ENCODE results near the gene DDR2.
"Not testable (repeated sequence)": the region's sequence is repeated elsewhere in the genome, so short reads cannot be mapped to it uniquely, and the experiment has no call there.

Gene DDR2

DNA sequence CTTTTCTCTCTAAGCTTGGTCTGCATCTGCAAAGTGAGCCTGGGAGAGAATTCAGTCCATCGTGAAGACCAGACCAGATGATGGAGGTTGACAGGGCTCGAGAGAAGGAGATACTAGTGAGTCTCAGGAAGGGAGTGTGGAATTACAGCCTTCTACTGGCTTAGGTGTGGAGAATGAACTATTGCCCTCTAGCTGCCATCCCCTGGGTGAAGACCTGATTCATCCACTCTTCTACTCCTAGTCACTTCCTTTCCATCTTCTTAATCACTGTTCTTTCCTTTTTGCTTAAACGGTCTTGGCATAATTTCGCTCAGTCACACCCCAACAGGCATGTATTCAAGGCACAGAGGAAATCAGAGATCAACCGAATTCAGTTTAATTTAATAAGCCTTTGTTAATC is 124.3 kb downstream of the DDR2 start:
- Histone ChIP-seq H3K27ac (ENCODE audit: low read length) (no peak overlapping the region), H3K36me3 (ENCODE audit: insufficient read depth, low read depth, low read length) (no peaks in the 10 kb centered on the region), H3K4me3 (ENCODE audit: low read length) (no peak overlapping the region), H3K9me3 (ENCODE audit: insufficient read depth, low read depth, low read length) (no peaks in the 10 kb centered on the region), H3K4me1 (ENCODE audit: insufficient read depth, low read length) (no peaks in the 10 kb centered on the region; the same call in 1 of the 2 replicates), H3K27me3 (ENCODE audit: insufficient read depth, low read length) (no peaks in the 10 kb centered on the region), H3K9ac (ENCODE audit: low read depth, low read length) (no peak overlapping the region)

DNA sequence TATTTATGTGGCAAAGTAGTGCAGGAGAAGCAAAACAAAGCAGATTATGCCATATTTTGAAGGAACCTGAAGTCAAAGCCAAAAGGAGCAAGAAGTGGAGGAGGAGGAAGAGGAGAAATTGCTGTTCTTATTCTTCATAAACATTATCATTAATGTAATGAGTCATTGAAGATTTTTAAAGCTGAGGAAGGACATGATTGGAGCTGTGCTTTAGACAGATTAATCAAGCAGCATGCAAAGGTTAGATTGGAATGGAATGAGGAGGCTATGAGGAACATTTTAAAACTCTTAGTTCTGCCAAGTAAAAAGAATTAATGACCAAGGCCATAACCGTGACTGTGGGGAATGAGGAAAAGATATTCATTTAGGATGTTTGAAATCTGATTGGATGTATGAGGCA is 125.2 kb downstream of the DDR2 start:
- Histone ChIP-seq H3K27ac (ENCODE audit: low read length) (no peak overlapping the region), H3K4me1 (ENCODE audit: insufficient read depth, low read length) (no peaks in the 10 kb centered on the region; the same call in 1 of the 2 replicates), H3K27me3 (ENCODE audit: insufficient read depth, low read length) (no peaks in the 10 kb centered on the region), H3K4me3 (ENCODE audit: low read length) (no peak overlapping the region), H3K36me3 (ENCODE audit: insufficient read depth, low read depth, low read length) (no peaks in the 10 kb centered on the region), H3K9ac (ENCODE audit: low read depth, low read length) (no peak overlapping the region), H3K9me3 (ENCODE audit: insufficient read depth, low read depth, low read length) (no peaks in the 10 kb centered on the region)

DNA sequence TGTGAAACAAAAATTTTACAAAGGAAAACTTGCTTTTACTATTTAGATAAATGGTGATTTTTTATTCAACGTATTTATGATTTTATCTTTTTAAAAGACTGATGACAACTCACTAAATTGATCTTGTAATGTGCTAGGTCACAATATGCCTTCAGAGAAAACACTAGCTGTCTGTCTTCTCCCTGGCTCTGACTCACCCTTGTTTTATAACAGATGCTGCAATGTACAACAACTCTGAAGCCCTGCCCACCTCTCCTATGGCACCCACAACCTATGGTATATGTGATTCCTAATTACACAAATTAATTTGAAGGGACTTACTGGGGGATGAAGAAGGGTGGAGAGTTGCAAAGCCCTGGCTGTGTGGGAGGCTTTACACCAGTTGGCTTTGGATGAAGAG is 133.5 kb downstream of the DDR2 start:
- no peak overlapping the region for H3K9ac ChIP-seq (ENCODE audit: low read depth, low read length)
- H3K9me3 ChIP-seq (ENCODE audit: insufficient read depth, low read depth, low read length) = no peaks in the 10 kb centered on the region
- no peak overlapping the region for H3K27ac ChIP-seq (ENCODE audit: low read length)
- no peaks in the 10 kb centered on the region for H3K27me3 ChIP-seq (ENCODE audit: insufficient read depth, low read length)
- H3K4me3 ChIP-seq (ENCODE audit: low read length) = no peak overlapping the region
- H3K36me3 ChIP-seq (ENCODE audit: insufficient read depth, low read depth, low read length) = no peaks in the 10 kb centered on the region
- no peaks in the 10 kb centered on the region for H3K4me1 ChIP-seq (ENCODE audit: insufficient read depth, low read length)

DNA sequence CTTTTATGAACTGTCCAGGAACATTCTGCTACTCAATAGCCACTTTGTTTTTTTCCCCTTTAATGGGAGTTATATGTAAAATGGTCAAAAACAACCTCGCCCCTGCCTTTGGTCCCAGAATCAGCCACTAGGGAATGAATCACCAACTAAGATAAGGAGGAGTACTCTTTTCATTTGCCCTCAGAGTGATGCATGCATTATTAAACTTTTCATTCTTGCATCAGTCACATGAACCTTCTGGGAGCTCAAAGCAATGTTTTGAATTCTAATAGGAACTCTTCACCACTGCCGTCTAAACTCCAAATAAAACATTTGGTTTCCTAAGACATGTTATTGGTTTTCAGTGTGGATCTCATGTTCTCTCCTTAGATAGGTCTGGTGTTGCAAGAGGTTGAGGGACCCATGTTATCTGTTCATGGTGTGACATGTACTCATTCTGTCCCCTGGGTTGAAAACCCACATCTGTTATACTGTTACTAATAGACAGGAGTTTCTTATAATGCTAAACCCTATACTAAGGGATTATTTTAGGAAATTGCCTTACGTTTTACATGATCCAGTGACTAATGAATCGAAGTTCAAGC is 140.4 kb downstream of the DDR2 start:
- Histone ChIP-seq H3K27me3 (ENCODE audit: insufficient read depth, low read length) (no peaks in the 10 kb centered on the region), H3K4me1 (ENCODE audit: insufficient read depth, low read length) (peaks cover 7% of the 10 kb centered on the region; the same call in 1 of the 2 replicates), H3K36me3 (ENCODE audit: insufficient read depth, low read depth, low read length) (no peaks in the 10 kb centered on the region), H3K9me3 (ENCODE audit: insufficient read depth, low read depth, low read length) (no peaks in the 10 kb centered on the region), H3K9ac (ENCODE audit: low read depth, low read length) (no peak overlapping the region), H3K27ac (ENCODE audit: low read length) (no peak overlapping the region), H3K4me3 (ENCODE audit: low read length) (no peak overlapping the region)

DNA sequence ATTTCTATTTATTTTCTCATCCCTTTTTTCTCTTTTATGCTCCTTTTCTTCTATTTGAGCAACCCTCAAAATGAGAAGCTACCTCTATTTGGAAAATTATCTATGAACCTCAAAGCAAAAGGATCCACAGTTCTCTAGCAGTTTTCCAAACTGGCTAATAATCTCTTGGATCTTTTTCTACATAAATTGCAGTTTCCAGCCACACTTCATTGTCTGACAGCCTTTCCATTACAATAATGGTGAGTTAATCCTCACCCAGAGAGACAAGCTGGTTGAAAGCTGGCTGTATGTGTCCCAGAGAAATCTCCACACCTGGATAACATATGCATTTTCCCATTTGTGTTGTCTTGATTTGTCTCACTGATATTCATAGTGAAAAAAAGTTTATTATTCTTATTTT is 141.7 kb downstream of the DDR2 start:
- Histone ChIP-seq H3K27me3 (ENCODE audit: insufficient read depth, low read length) (no peaks in the 10 kb centered on the region), H3K36me3 (ENCODE audit: insufficient read depth, low read depth, low read length) (no peaks in the 10 kb centered on the region), H3K4me1 (ENCODE audit: insufficient read depth, low read length) (peaks cover 7% of the 10 kb centered on the region; the same call in 1 of the 2 replicates), H3K9me3 (ENCODE audit: insufficient read depth, low read depth, low read length) (no peaks in the 10 kb centered on the region), H3K4me3 (ENCODE audit: low read length) (no peak overlapping the region), H3K27ac (ENCODE audit: low read length) (no peak overlapping the region), H3K9ac (ENCODE audit: low read depth, low read length) (no peak overlapping the region)

GRCh38 chr1:162779043-162779442 is 146.8 kb downstream of the DDR2 start:
- Histone ChIP-seq H3K4me3 (ENCODE audit: low read length) (no peak overlapping the region), H3K9ac (ENCODE audit: low read depth, low read length) (no peak overlapping the region), H3K36me3 (ENCODE audit: insufficient read depth, low read depth, low read length) (no peaks in the 10 kb centered on the region), H3K27ac (ENCODE audit: low read length) (no peak overlapping the region), H3K4me1 (ENCODE audit: insufficient read depth, low read length) (peaks cover 3% of the 10 kb centered on the region; the same call in 1 of the 2 replicates), H3K27me3 (ENCODE audit: insufficient read depth, low read length) (no peaks in the 10 kb centered on the region), H3K9me3 (ENCODE audit: insufficient read depth, low read depth, low read length) (no peaks in the 10 kb centered on the region)

DNA sequence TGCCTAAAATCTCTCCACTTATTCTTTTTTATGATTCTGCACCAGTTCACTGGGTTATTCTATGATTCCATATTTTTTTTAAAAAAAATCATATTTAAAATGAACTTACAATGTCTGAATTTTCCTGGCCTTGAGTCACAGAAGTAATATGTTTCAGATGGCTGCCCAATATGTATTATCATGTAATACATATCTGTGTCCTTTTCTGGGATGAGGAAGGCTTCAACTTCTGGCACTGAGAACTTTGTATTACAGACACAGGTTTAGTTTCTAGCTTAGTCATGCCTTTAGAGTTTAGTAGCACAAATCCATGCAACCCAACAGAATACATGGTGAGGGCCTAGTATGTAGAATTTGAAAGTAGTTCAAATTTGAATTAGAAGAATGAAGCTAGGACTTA is 150.4 kb downstream of the DDR2 start:
- Histone ChIP-seq H3K9me3 (ENCODE audit: insufficient read depth, low read depth, low read length) (no peaks in the 10 kb centered on the region), H3K4me3 (ENCODE audit: low read length) (no peak overlapping the region), H3K9ac (ENCODE audit: low read depth, low read length) (no peak overlapping the region), H3K36me3 (ENCODE audit: insufficient read depth, low read depth, low read length) (no peaks in the 10 kb centered on the region), H3K27ac (ENCODE audit: low read length) (no peak overlapping the region), H3K27me3 (ENCODE audit: insufficient read depth, low read length) (no peaks in the 10 kb centered on the region), H3K4me1 (ENCODE audit: insufficient read depth, low read length) (no peaks in the 10 kb centered on the region)

DNA sequence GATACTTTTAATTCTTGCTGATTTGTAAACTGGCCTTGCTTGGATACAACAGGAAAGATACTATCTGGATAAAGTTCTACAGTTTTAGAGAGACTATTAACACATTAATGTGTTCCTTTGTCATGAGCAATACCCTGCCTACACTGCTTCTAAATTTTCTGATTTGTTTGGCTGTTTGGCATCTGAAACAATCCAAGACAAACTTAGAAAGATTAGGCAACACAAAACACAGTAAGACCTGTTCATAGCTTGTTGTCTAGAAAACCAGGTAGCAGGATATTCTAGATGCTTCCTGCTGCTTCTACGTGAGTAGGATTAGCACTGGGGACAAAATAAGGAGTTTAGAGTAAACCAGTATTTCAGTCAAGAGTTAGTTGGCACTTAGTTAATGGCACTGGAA is 152.7 kb downstream of the DDR2 start:
- not testable (repeated sequence) for H3K27ac ChIP-seq (ENCODE audit: low read length); H3K9ac ChIP-seq (ENCODE audit: low read depth, low read length); H3K27me3 ChIP-seq (ENCODE audit: insufficient read depth, low read length); H3K4me1 ChIP-seq (ENCODE audit: insufficient read depth, low read length); H3K36me3 ChIP-seq (ENCODE audit: insufficient read depth, low read depth, low read length); H3K9me3 ChIP-seq (ENCODE audit: insufficient read depth, low read depth, low read length); H3K4me3 ChIP-seq (ENCODE audit: low read length)

GRCh38 chr1:162788783-162789182 is 156.5 kb downstream of the DDR2 start:
- not testable (repeated sequence) for H3K9me3 ChIP-seq (ENCODE audit: insufficient read depth, low read depth, low read length); H3K36me3 ChIP-seq (ENCODE audit: insufficient read depth, low read depth, low read length); H3K27ac ChIP-seq (ENCODE audit: low read length)

GRCh38 chr1:162790303-162790984 is 158.2 kb downstream of the DDR2 start, which contains the start of gene HSD17B7:
TSS of gene HSD17B7 (plus strand) at chr1:162790702. CDS start at chr1:162790801, 99 bp downstream.
- not testable (repeated sequence) for H3K9me3 ChIP-seq (ENCODE audit: insufficient read depth, low read depth, low read length); H3K4me1 ChIP-seq (ENCODE audit: insufficient read depth, low read length); H3K27ac ChIP-seq (ENCODE audit: low read length); H3K9ac ChIP-seq (ENCODE audit: low read depth, low read length); H3K36me3 ChIP-seq (ENCODE audit: insufficient read depth, low read depth, low read length); H3K27me3 ChIP-seq (ENCODE audit: insufficient read depth, low read length)
- peak within 1 kb of the TSS; percentile 59 for H3K4me3 ChIP-seq (ENCODE audit: low read length)

More at GRCh38 chr1:162788783-162789182, 156.5 kb downstream of the DDR2 start:
- H3K4me3 ChIP-seq (ENCODE audit: low read length); H3K27me3 ChIP-seq (ENCODE audit: insufficient read depth, low read length); H3K4me1 ChIP-seq (ENCODE audit: insufficient read depth, low read length); H3K9ac ChIP-seq (ENCODE audit: low read depth, low read length): not testable (repeated sequence)

GRCh38 chr1:162790985-162791357 is 158.7 kb downstream of the DDR2 start:
- not testable (repeated sequence) for H3K27me3 ChIP-seq (ENCODE audit: insufficient read depth, low read length); H3K9ac ChIP-seq (ENCODE audit: low read depth, low read length); H3K9me3 ChIP-seq (ENCODE audit: insufficient read depth, low read depth, low read length); H3K4me1 ChIP-seq (ENCODE audit: insufficient read depth, low read length); H3K27ac ChIP-seq (ENCODE audit: low read length); H3K36me3 ChIP-seq (ENCODE audit: insufficient read depth, low read depth, low read length)
- H3K4me3 ChIP-seq (ENCODE audit: low read length) = peak overlapping the region; percentile 59

DNA sequence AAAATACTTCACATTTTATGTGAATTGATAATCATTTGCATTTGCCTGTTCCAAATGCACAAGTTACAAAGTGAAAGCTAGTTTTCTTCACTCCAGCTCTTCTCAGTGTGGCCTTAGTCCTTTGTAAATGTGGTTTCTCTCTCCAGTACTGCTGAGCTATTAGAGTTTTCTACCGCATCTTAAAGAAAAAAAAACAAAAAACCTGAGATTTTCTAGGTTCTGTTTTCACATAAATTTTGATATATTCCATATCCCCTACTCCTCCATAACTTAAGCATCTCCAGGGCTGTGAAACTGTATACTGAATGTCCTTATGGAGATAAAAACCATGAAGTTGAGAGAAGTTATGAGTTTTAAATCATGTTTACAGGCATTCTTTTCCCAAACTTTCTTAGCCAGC is 162.0 kb downstream of the DDR2 start:
- H3K4me1 ChIP-seq (ENCODE audit: insufficient read depth, low read length); H3K36me3 ChIP-seq (ENCODE audit: insufficient read depth, low read depth, low read length); H3K9ac ChIP-seq (ENCODE audit: low read depth, low read length); H3K27me3 ChIP-seq (ENCODE audit: insufficient read depth, low read length); H3K4me3 ChIP-seq (ENCODE audit: low read length); H3K9me3 ChIP-seq (ENCODE audit: insufficient read depth, low read depth, low read length); H3K27ac ChIP-seq (ENCODE audit: low read length): not testable (repeated sequence)
